ENCODE data around the gene TJP1.
A peak's percentile ranks its signal among the peaks of the same experiment; 100 is the strongest.
"Not testable (repeated sequence)": the region's sequence is repeated elsewhere in the genome, so short reads cannot be mapped to it uniquely, and the experiment has no call there.

The TJP1 gene

DNA sequence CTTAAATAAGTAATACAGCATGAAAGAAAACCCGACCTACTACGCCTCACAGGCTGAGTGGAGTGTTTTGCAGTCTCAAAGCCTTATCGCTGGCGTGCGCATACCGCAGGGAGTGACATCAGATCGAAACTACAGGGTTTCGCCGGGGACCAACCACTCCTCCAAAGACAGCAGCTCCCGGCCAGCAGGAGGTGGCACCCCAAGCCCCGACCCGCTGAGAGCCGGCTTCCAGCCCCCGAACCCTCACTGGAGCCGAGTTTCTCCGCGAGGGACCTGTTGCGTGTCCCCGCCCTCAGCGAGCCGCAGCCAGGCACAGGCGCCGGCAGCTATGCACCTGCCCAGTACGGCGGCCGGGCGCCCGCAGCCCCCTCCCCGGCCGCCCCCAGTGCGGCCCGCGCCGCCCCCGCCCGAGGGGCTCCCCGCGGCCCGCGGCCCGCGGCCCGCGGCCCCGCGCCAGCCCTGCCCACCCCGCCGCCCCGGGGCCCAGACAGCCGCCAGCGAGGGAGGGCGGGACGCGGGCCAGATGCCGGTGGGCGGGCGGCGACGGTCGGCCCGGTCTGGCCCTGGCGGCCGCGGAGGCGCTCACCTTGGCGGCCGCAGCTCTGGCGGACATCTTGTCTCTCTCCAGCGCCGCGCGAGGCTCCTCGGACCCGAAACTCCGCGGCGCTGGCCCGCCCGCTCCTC, 710 bp downstream of the TJP1 start:
- peak overlapping the region; percentile 67 for H3K4me3 ChIP-seq (ENCODE audit: low read depth, low read length)
- TF ChIP-seq, protein P1, sequence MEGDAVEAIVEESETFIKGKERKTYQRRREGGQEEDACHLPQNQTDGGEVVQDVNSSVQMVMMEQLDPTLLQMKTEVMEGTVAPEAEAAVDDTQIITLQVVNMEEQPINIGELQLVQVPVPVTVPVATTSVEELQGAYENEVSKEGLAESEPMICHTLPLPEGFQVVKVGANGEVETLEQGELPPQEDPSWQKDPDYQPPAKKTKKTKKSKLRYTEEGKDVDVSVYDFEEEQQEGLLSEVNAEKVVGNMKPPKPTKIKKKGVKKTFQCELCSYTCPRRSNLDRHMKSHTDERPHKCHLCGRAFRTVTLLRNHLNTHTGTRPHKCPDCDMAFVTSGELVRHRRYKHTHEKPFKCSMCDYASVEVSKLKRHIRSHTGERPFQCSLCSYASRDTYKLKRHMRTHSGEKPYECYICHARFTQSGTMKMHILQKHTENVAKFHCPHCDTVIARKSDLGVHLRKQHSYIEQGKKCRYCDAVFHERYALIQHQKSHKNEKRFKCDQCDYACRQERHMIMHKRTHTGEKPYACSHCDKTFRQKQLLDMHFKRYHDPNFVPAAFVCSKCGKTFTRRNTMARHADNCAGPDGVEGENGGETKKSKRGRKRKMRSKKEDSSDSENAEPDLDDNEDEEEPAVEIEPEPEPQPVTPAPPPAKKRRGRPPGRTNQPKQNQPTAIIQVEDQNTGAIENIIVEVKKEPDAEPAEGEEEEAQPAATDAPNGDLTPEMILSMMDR (IDR thresholded peaks at IDR 0.05; ENCODE audit: low read depth, low read length) = 0 out of 2 replicates have a peak, but pooled peaks have one; percentile 27

DNA sequence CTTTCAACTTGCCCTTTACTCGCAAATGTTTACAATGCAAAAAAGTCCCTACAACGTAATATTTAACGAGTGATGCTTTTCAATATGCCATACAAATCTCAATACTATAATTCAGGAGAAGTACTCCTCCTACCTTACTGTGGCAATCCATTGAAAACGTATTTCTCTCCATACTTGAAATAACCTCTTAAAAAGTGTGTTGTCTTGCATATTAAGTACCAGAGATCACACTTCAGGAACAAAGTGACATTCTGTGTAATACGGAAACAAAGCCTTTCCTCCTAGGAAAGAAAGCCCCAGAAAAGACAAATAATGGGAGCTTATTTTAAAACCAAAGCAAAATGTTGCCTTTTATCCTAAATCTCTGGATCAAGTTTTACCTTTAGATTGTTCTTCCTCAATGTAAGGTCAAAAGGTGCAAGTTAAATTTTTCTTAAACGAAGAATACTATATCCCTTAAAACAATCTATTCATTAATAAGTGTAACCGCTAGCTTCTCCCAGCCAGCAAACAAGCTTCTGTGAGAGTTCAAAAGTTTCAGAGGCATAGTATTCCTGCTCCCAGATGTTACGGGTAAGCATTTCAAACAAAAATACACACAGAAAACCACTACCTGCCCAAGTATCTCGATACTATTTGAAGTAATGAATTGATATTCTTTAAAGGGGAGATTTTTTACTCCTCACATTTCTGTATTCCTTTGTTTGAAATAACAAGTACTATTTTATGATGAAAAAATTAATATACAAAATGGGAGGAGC, 1.7 kb downstream of the TJP1 start:
- H3K4me3 ChIP-seq (ENCODE audit: low read depth, low read length) = peak overlapping the region; percentile 67

DNA sequence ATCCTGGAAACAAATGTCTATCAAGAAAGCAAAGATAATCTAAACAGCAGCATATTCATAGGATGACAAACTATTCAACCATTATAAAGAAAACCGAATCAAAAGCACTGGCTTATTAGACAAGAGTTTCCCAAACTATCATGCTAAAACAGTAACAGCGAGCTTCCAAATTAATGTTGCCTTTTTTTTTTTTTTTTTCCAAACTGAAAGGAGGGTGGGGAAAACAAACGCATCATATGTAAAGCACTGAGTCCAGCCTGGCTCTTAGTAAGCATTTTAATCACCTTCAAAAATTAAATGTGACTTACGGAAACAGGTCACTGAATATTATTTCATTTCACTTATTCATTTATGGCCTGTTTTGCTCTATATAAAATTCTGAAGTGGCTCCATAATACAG, 2.3 kb downstream of the TJP1 start:
- peak overlapping the region; percentile 67 for H3K4me3 ChIP-seq (ENCODE audit: low read depth, low read length)
- TF ChIP-seq, protein P1 (IDR thresholded peaks at IDR 0.05; ENCODE audit: low read depth, low read length) = no peak

More for the DNA sequence above, 1.7 kb downstream of the TJP1 start:
- TF ChIP-seq, protein P1 (IDR thresholded peaks at IDR 0.05; ENCODE audit: low read depth, low read length) = no peak

GRCh38 chr15:29818141-29818540, 4.1 kb downstream of the TJP1 start:
- no peak overlapping the region for H3K4me3 ChIP-seq (ENCODE audit: low read depth, low read length)
- TF ChIP-seq, protein P1 (IDR thresholded peaks at IDR 0.05; ENCODE audit: low read depth, low read length) = no peak

DNA sequence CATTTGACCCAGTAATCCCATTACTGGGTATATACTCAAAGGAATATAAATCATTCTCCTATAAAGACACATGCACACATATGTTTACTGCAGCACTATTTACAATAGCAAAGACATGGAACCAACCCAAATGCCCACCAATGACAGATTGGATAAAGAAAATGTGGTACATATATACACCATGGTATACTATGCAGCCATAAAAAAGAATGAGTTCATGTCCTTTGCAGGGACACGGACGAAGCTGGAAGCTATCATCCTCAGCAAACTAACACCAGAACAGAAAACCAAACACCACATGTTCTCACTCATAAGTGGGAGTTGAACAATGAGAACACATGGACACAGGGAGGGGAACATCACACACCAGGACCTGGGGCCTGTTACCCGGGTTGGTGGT, 4.8 kb downstream of the TJP1 start:
- H3K4me3 ChIP-seq (ENCODE audit: low read depth, low read length) = not testable (repeated sequence)

- TF ChIP-seq, protein P1 (IDR thresholded peaks at IDR 0.05; ENCODE audit: low read depth, low read length) = no peak
- H3K4me3 ChIP-seq (ENCODE audit: low read depth, low read length) = no peak overlapping the region; the same call in 1 of the 2 replicates
Observed at GRCh38 chr15:29815000-29815710, 7.1 kb downstream of the TJP1 start.

DNA sequence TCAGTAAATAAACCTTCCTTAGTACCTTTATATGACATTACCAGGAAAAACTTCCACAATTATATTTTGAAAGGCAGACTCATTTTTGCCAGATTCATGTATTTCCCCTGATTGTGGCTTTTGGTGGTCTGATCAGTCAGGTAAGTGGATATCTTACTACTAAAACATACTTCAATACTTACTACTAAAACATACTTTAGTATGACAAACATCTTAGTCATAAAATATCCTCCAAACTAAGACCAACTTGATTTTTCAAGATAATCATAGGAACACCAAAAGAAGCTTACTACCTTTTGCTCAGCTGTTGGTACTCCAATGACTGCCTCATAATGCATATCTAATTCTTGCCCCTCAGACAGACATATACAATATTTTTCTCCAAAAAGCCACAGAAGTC, 9.3 kb downstream of the TJP1 start:
- TF ChIP-seq, protein P1 (IDR thresholded peaks at IDR 0.05; ENCODE audit: low read depth, low read length) = no peak
- H3K4me3 ChIP-seq (ENCODE audit: low read depth, low read length) = no peak overlapping the region

All from WI38 (cell line).